C4-2B (cell line): ENCODE measurements around the gene OR6S1.

Experiments
- CTCF ChIP-seq: fragments of 450-650 bp; conservative IDR thresholded peaks from 2 replicates; pipeline ENCODE4 v1.5.1; 2017; ENCODE audit warnings: mild to moderate bottlenecking
- ZFX ChIP-seq: fragments of 450-650 bp; IDR thresholded peaks from 2 replicates; pipeline ENCODE4 v1.6.1; 2017

- TF ChIP-seq CTCF = no peak
- no peak for TF ChIP-seq ZFX
These were observed 11.0 kb downstream of the OR6S1 start for GRCh38 chr14:20630340-20631022.
